Esophagus squamous epithelium (tissue), 4 donors: ENCODE measurements around the gene EGFL6.

Experiments used
- POLR2A ChIP-seq, 4 donors: fragments of 450-650 bp; IDR thresholded peaks; one replicate each; pipeline ENCODE4 v1.6.1; 2017; ENCODE audit warnings: antibody characterized with exemption in 4 of 4, mild to moderate bottlenecking in 4 of 4, moderate library complexity in 3 of 4
- TF ChIP-seq, protein P1 (sequence below), 6 experiments: fragments of 450-650 bp in 4 of 6; fragments of 200-600 bp in 2 of 6; sonication (generic) in 2 of 6; IDR thresholded peaks; one replicate each; pipeline ENCODE4 v1.5.1; 2016 to 2019; ENCODE audit warnings: antibody characterized with exemption in 6 of 6, mild to moderate bottlenecking in 4 of 6, moderate library complexity in 4 of 6

DNA sequence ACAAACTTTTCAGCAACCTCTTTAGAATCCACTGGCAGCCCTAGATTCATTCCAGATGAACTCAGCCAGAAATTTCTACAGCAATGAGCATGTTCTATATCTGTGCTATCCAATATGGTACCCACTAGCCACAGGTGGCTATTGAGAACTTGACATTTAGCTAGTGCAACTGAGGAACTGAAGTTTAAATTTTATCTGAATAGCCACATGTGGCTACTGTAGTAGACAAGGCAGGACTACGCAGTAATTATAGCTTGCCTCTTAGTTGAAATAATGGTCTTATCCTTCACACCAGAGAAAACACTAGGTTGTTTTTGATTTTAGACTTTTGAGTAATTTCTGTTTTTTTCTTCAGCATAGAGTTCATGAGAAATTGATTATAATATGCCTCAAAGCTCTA lies 80.9 kb downstream of the EGFL6 start:
- TF ChIP-seq, protein P1, sequence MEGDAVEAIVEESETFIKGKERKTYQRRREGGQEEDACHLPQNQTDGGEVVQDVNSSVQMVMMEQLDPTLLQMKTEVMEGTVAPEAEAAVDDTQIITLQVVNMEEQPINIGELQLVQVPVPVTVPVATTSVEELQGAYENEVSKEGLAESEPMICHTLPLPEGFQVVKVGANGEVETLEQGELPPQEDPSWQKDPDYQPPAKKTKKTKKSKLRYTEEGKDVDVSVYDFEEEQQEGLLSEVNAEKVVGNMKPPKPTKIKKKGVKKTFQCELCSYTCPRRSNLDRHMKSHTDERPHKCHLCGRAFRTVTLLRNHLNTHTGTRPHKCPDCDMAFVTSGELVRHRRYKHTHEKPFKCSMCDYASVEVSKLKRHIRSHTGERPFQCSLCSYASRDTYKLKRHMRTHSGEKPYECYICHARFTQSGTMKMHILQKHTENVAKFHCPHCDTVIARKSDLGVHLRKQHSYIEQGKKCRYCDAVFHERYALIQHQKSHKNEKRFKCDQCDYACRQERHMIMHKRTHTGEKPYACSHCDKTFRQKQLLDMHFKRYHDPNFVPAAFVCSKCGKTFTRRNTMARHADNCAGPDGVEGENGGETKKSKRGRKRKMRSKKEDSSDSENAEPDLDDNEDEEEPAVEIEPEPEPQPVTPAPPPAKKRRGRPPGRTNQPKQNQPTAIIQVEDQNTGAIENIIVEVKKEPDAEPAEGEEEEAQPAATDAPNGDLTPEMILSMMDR (IDR thresholded peaks at IDR 0.05), result no peak
- no peak for TF ChIP-seq POLR2A (IDR thresholded peaks at IDR 0.05)
